K562 (cell line): Measurements from ENCODE around the gene STK4. TPM values are rescaled to one million over a fixed set of nuclear protein-coding genes. Genes with fewer than 3 reads are reported as not detected.

Experiments
- ATAC-seq: fragments of 200-7000 bp; cut with Tn5 transposase; 3 replicates; pipeline ENCODE4 v1.9.1; 2020; ENCODE audit warnings: moderate library complexity
- BruUV-seq: library from RNA; stranded (reverse); fragments of 400-500 nt; replicated peaks from 2 replicates; lab custom pipeline; 2021; lab: Mats Ljungman, UMichigan
- CTCF ChIA-PET: fragments of 300-600 bp; formaldehyde crosslinking; extraction: SDS; loops from one replicate; lab custom pipeline; 2021; ENCODE audit warnings: low intra/inter-chr PET ratio; lab: Yijun Ruan, JAX
- POLR2A ChIA-PET: fragments of 300-600, 350-650 bp; sonication (Branson Sonifier 250); formaldehyde crosslinking; extraction: SDS; loops from one replicate; lab custom pipeline; 2021; ENCODE audit warnings: antibody characterized with exemption, inconsistent platforms; lab: Yijun Ruan, JAX
- DNase-seq, 4 experiments: peaks; one replicate each; pipeline versions ENCODE4 v3.0.0 to v3.0.0-alpha.2; 2011 to 2018; ENCODE audit warnings: low spot score in 3 of 4, mixed read lengths in 3 of 4; ENCODE audit errors: extremely low read depth in 1 of 4
- FAIRE-seq: peaks from 2 replicates; lab custom pipeline; 2011; peaks lifted over from hg19 to GRCh38; lab: Jason Lieb, UNC
- H2AFZ ChIP-seq: 2 replicates; pipeline ENCODE4 v1.6.0; 2011; ENCODE audit warnings: low read depth, low read length, control low read depth, inconsistent platforms
- H3K27ac ChIP-seq: fragments of 200-600 bp; 3 replicates; pipeline ENCODE4 v1.8.0; 2011; ENCODE audit warnings: low read depth, mild to moderate bottlenecking, control low read depth, inconsistent platforms, low read length, moderate library complexity, mixed read lengths; ENCODE audit errors: extremely low read depth
- H3K27me3 ChIP-seq, 2 experiments: fragments of 300-600 bp in 1 of 2; 2 replicates in 1 of 2; 3 replicates in 1 of 2; pipeline versions ENCODE4 v1.6.0 to v1.8.0; 2011; ENCODE audit warnings: inconsistent platforms in 2 of 2, low read length in 2 of 2, mild to moderate bottlenecking in 1 of 2, mixed read lengths in 1 of 2, moderate library complexity in 1 of 2; ENCODE audit not compliant: control insufficient read depth in 2 of 2, insufficient read depth in 2 of 2
- H3K36me3 ChIP-seq: fragments of 300-600 bp; 3 replicates; pipeline ENCODE4 v1.8.0; 2011; ENCODE audit warnings: mild to moderate bottlenecking, low read length, inconsistent platforms; ENCODE audit not compliant: control insufficient read depth, insufficient read depth
- H3K4me1 ChIP-seq, 2 experiments: fragments of 200-600 bp in 1 of 2; replicated peaks in 1 of 2; 2 replicates in 1 of 2; 3 replicates in 1 of 2; pipeline versions ENCODE4 v1.5.1 to v1.8.0; 2011; ENCODE audit warnings: inconsistent platforms in 2 of 2, low read length in 2 of 2, mild to moderate bottlenecking in 1 of 2, mixed read lengths in 1 of 2, moderate library complexity in 1 of 2; ENCODE audit not compliant: control insufficient read depth in 2 of 2, insufficient read depth in 2 of 2
- H3K4me2 ChIP-seq: 2 replicates; pipeline ENCODE4 v1.6.1; 2011; ENCODE audit warnings: low read length, control low read depth, inconsistent platforms, mixed read lengths; ENCODE audit not compliant: insufficient read depth
- H3K4me3 ChIP-seq: fragments of 200-600 bp; sonication (generic), shearing (Covaris generic); 2 replicates; pipeline ENCODE4 v1.5.1; 2016; ENCODE audit warnings: control low read depth, inconsistent platforms
- H3K79me2 ChIP-seq: fragments of 200-600 bp; 3 replicates; pipeline ENCODE4 v1.8.0; 2011; ENCODE audit warnings: low read length, inconsistent platforms; ENCODE audit not compliant: control insufficient read depth, insufficient read depth
- H3K9ac ChIP-seq, 2 experiments: 2 replicates each; pipeline versions ENCODE4 v1.6.0 to v1.6.1; 2011; ENCODE audit warnings: low read depth in 2 of 2, low read length in 2 of 2, control low read depth in 1 of 2, inconsistent platforms in 1 of 2, mild to moderate bottlenecking in 1 of 2, mixed read lengths in 1 of 2; ENCODE audit not compliant: insufficient read depth in 1 of 2
- H3K9me1 ChIP-seq: one replicate; pipeline ENCODE4 v1.6.0; 2011; ENCODE audit warnings: inconsistent platforms, mild to moderate bottlenecking, low read length, moderate library complexity; ENCODE audit not compliant: control insufficient read depth, insufficient read depth
- H3K9me3 ChIP-seq: replicated peaks from 2 replicates; pipeline ENCODE4 v1.5.1; 2011; ENCODE audit warnings: low read depth, low read length, inconsistent platforms; ENCODE audit not compliant: control insufficient read depth, insufficient read depth
- H4K20me1 ChIP-seq: replicated peaks from 2 replicates; pipeline ENCODE4 v1.6.1; 2011; ENCODE audit warnings: low read length, inconsistent platforms, mixed read lengths; ENCODE audit not compliant: control insufficient read depth, insufficient read depth
- ARNT ChIP-seq, 2 experiments: fragments of 450-650 bp; IDR thresholded peaks; 2 replicates each; pipeline ENCODE4 v1.6.1; 2016; ENCODE audit warnings: mild to moderate bottlenecking in 1 of 2
- DPF2 ChIP-seq: fragments of 450-650 bp; IDR thresholded peaks from 2 replicates; pipeline ENCODE4 v1.6.1; 2016
- FOXJ3 ChIP-seq: sonication (generic); formaldehyde crosslinking; IDR thresholded peaks from 2 replicates; pipeline ENCODE4 v1.4.0; 2020; ENCODE audit warnings: mild to moderate bottlenecking, missing genetic modification reagents
- ILF3 ChIP-seq: fragments of 450-650 bp; IDR thresholded peaks from 2 replicates; pipeline ENCODE4 v1.6.1; 2018; ENCODE audit warnings: antibody characterized with exemption, mild to moderate bottlenecking, moderate library complexity, borderline replicate concordance
- JUNB ChIP-seq: fragments of 450-650 bp; formaldehyde crosslinking; conservative IDR thresholded peaks from 2 replicates; pipeline ENCODE4 v1.4.0; 2020; ENCODE audit warnings: mild to moderate bottlenecking
- LCOR ChIP-seq: sonication (generic); formaldehyde crosslinking; IDR thresholded peaks from 2 replicates; pipeline ENCODE4 v1.8.0; 2022; ENCODE audit warnings: mild to moderate bottlenecking, missing genetic modification reagents
- NUFIP1 ChIP-seq: fragments of 450-650 bp; IDR thresholded peaks from 2 replicates; pipeline ENCODE4 v1.6.1; 2018; ENCODE audit not compliant: partially characterized antibody
- OTX1 ChIP-seq: fragments of 450-650 bp; formaldehyde crosslinking; IDR thresholded peaks from 2 replicates; pipeline ENCODE4 v1.4.0; 2022; ENCODE audit warnings: mild to moderate bottlenecking
- POLR3G ChIP-seq: IDR thresholded peaks from 2 replicates; pipeline ENCODE4 v1.6.1; 2011; ENCODE audit not compliant: insufficient read length, insufficient replicate concordance; ENCODE audit errors: extremely low read depth
- RBM39 ChIP-seq: fragments of 200-400 bp; formaldehyde crosslinking; optimal IDR thresholded peaks from 2 replicates; pipeline ENCODE3; 2018; ENCODE audit warnings: low read depth, low read length
- ZNF12 ChIP-seq: sonication (generic); formaldehyde crosslinking; IDR thresholded peaks from 2 replicates; pipeline ENCODE4 v1.4.0; 2020; ENCODE audit warnings: mild to moderate bottlenecking, missing genetic modification reagents
- ZNF239 ChIP-seq: fragments of 250-450 bp; sonication (Bioruptor Pico); IDR thresholded peaks from 2 replicates; pipeline ENCODE4 v1.4.0; 2020; ENCODE audit warnings: mild to moderate bottlenecking
- ZNF24 ChIP-seq: fragments of 450-650 bp; IDR thresholded peaks from 2 replicates; pipeline ENCODE4 v1.6.1; 2016
- WGBS: fragments of 100-300 bp; shearing (Covaris generic); methylation state at CpG from one replicate; pipeline ENCODE4 v1.1.6; 2016; ENCODE audit warnings: low coverage, mixed read lengths; ENCODE audit not compliant: insufficient coverage; ENCODE audit errors: missing lambda C conversion rate; 5-methylcytosine and 5-hydroxymethylcytosine counted together
- in situ Hi-C: fragments of 300-500 bp; cut with MboI; formaldehyde crosslinking; loops from 4 replicates; pipeline ENCODE4 v1.15.0; 2018; ENCODE audit warnings: inconsistent platforms, mixed read lengths
- intact Hi-C: fragments of 100-400 bp; cut with micrococcal nuclease; formaldehyde crosslinking; loops from 2 replicates; pipeline ENCODE4 v1.14.2; 2022
- polyA plus RNA-seq, 8 experiments: library from polyadenylated mRNA; depleted of rRNA in 4 of 8; stranded (reverse) in 5 of 8; unstranded in 3 of 8; fragments of >200 nt; fragmentation: Nextera tagmentation in 2 of 8; fragmentation: Illumina TruSeq in 1 of 8; extraction: Ambion mirVana in 2 of 8; extraction: Trizol in 1 of 8; gene quantifications; 2 replicates each; pipeline versions ENCODE4 v1.2.1 to v1.2.3, GENCODE V29; 2011 to 2014; ENCODE audit warnings: inconsistent platforms in 1 of 8, missing spikeins in 1 of 8
- total RNA-seq, 7 experiments: library from RNA; depleted of rRNA in 6 of 7; stranded (reverse); fragments of >200 nt in 6 of 7; fragmentation: Illumina TruSeq in 2 of 7; extraction: Trizol in 2 of 7; gene quantifications; 2 replicates each; pipeline versions ENCODE4 v1.2.1 to v1.2.3, GENCODE V29; 2011 to 2021; ENCODE audit warnings: low replicate concordance in 1 of 7
- TF ChIP-seq, protein P1 (sequence below): sonication (generic); formaldehyde crosslinking; IDR thresholded peaks from 2 replicates; pipeline ENCODE4 v1.4.0; 2020; ENCODE audit warnings: mild to moderate bottlenecking, missing genetic modification reagents

The STK4 gene
- total and polyA plus RNA-seq, 9 of the 15 experiments (the other 6 are each of a cell fraction or from before 2014, with no cell fraction given), result 11.9 to 30.6 (median 22.2) TPM

DNA sequence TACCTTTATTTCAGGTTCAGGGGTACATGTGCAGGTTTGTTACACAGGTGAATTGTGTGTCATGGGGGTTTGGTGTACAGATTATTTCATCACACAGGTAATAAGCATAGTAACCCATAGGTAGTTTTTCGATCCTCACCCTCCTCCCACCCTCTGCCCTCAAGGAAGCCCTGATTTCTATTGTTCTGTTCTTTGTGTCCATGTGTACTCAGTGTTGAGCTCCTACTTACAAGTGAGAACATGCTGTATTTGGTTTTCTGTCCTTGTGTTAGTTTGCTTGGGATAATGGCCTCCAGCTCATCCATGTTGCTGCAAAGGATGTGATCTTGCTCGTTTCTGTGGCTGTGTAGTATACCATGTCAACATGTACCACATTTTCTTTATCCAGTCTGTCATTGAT lies 66.0 kb downstream of the STK4 start:
- FAIRE-seq (no peak), ATAC-seq (no peak), DNase-seq (no peak)
- no TSS peak for BruUV-seq
- H3K9ac ChIP-seq, result no peak overlapping the region
- H3K27ac ChIP-seq, result no peak overlapping the region
- H3K4me2 ChIP-seq, result no peak overlapping the region
- H3K4me3 ChIP-seq, result no peak overlapping the region
- TF ChIP-seq OTX1 (no peak), FOXJ3 (no peak), ZNF24 (no peak), ZNF239 (CRISPR knock-in tag) (no peak), ILF3 (no peak), ARNT (IDR thresholded peaks at IDR 0.05) (no peak), DPF2 (no peak), LCOR (CRISPR knock-in tag) (no peak), POLR3G (no peak), NUFIP1 (no peak), JUNB (CRISPR knock-in tag) (no peak), RBM39 (no peak), ZNF12 (CRISPR knock-in tag) (no peak)
- TF ChIP-seq, protein P1, sequence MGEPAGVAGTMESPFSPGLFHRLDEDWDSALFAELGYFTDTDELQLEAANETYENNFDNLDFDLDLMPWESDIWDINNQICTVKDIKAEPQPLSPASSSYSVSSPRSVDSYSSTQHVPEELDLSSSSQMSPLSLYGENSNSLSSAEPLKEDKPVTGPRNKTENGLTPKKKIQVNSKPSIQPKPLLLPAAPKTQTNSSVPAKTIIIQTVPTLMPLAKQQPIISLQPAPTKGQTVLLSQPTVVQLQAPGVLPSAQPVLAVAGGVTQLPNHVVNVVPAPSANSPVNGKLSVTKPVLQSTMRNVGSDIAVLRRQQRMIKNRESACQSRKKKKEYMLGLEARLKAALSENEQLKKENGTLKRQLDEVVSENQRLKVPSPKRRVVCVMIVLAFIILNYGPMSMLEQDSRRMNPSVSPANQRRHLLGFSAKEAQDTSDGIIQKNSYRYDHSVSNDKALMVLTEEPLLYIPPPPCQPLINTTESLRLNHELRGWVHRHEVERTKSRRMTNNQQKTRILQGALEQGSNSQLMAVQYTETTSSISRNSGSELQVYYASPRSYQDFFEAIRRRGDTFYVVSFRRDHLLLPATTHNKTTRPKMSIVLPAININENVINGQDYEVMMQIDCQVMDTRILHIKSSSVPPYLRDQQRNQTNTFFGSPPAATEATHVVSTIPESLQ (CRISPR knock-in tag), result no peak
- TF ChIP-seq, all 486 proteins: peak for 0
- intact Hi-C loops, result no loop called here
- Histone ChIP-seq H3K27me3 (no peaks in the 10 kb centered on the region), H4K20me1 (no peaks in the 10 kb centered on the region), H3K9me3 (no peaks in the 10 kb centered on the region), H3K36me3 (peaks cover 9% of the 10 kb centered on the region), H3K4me1 (peaks cover 0 to 15% of the 10 kb centered on the region in 2 experiments; a peak in 3 of 5 replicates), H3K9me1 (no peaks in the 10 kb centered on the region), H2AFZ (no peak overlapping the region), H3K79me2 (no peaks in the 10 kb centered on the region)
- WGBS, result 93% methylated on average over 2 of the region's 2 CpGs
- ChIA-PET POLR2A (interaction anchor here (0.6 kb wide), 1 partner anchor 254 kb away, joined by 3 read pairs; no protein-coding TSS in a partner anchor), CTCF (interaction anchor here (0.6 kb wide), 1 partner anchor 323 kb away, joined by 3 read pairs; no protein-coding TSS in a partner anchor)
- in situ Hi-C loops, result no loop called here
